Mammary epithelial cell (primary cell): ENCODE measurements around the gene IGDCC3.

Experiments used
- EZH2 ChIP-seq: IDR thresholded peaks from 2 replicates; pipeline ENCODE4 v1.6.1; 2012; ENCODE audit warnings: low read length, inconsistent platforms, borderline replicate concordance
- TF ChIP-seq, protein P1 (sequence below), 2 donors: IDR thresholded peaks in 1 of 2; conservative IDR thresholded peaks in 1 of 2; 2 replicates each; pipeline ENCODE4 v1.5.1; 2011 to 2012; ENCODE audit warnings: inconsistent platforms in 2 of 2, low read length in 2 of 2, mild to moderate bottlenecking in 2 of 2, control low read depth in 1 of 2, low read depth in 1 of 2; ENCODE audit not compliant: insufficient read depth in 1 of 2; ENCODE audit errors: extremely low read depth in 1 of 2

GRCh38 chr15:65416845-65417416 is 39.1 kb upstream of the IGDCC3 start:
- TF ChIP-seq, protein P1, sequence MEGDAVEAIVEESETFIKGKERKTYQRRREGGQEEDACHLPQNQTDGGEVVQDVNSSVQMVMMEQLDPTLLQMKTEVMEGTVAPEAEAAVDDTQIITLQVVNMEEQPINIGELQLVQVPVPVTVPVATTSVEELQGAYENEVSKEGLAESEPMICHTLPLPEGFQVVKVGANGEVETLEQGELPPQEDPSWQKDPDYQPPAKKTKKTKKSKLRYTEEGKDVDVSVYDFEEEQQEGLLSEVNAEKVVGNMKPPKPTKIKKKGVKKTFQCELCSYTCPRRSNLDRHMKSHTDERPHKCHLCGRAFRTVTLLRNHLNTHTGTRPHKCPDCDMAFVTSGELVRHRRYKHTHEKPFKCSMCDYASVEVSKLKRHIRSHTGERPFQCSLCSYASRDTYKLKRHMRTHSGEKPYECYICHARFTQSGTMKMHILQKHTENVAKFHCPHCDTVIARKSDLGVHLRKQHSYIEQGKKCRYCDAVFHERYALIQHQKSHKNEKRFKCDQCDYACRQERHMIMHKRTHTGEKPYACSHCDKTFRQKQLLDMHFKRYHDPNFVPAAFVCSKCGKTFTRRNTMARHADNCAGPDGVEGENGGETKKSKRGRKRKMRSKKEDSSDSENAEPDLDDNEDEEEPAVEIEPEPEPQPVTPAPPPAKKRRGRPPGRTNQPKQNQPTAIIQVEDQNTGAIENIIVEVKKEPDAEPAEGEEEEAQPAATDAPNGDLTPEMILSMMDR (conservative IDR thresholded peaks at IDR 0.05 in 1 of 2, IDR thresholded peaks at IDR 0.05 in 1 of 2; ENCODE audit: extremely low read depth in 1 of 2, insufficient read depth in 1 of 2, low read depth in 1 of 2, low read length in 2 of 2) = no peak
- TF ChIP-seq EZH2 = no peak
